ENCODE results near the gene DSN1.

- TF ChIP-seq POLR2AphosphoS5 (IDR thresholded peaks at IDR 0.05; ENCODE audit: insufficient read depth, low read depth, low read length) (no peak), CTCF (IDR thresholded peaks at IDR 0.05; ENCODE audit: extremely low read depth in 1 of 2, insufficient read depth in 1 of 2, low read depth in 1 of 2, low read length in 2 of 2) (no peak), MAX (IDR thresholded peaks at IDR 0.05; ENCODE audit: insufficient read depth, insufficient read length) (no peak), EZH2 (IDR thresholded peaks at IDR 0.05; ENCODE audit: borderline replicate concordance, low read depth, low read length, severe bottlenecking) (no peak), POLR2A (IDR thresholded peaks at IDR 0.05; ENCODE audit: low read depth, low read length) (no peak), FOS (IDR thresholded peaks at IDR 0.05; ENCODE audit: borderline replicate concordance, insufficient read depth, low read length) (no peak)
Measured at GRCh38 chr20:36796875-36797274, 23.3 kb upstream of the DSN1 start.
